ENCODE data around the gene GRK5.

GRK5 gene

DNA sequence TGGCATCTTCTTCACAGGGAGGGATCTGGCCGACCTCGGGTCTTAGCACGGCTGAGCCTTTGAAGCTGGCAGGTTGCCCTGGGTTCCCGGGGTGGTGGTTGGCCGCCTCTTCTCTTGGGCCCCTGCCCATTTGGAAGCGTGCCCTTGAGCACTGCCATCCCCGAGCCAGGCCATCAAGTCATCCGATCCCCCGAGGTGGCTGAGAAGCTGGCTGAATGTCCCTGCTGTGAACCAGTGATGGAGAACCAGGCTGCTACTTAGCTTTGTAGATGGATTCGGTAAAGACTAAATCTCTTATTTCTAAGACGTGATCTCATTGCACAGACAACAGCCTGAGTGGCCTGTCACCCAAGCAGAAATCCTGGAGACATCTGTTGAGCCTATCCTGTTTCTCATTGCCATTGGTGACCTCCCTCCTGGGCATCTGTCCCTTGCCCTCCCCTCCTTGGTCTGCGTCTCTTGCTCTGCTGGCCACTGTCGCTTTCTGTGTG lies 74.3 kb downstream of the GRK5 start:
- DNase-seq = no peak

DNA sequence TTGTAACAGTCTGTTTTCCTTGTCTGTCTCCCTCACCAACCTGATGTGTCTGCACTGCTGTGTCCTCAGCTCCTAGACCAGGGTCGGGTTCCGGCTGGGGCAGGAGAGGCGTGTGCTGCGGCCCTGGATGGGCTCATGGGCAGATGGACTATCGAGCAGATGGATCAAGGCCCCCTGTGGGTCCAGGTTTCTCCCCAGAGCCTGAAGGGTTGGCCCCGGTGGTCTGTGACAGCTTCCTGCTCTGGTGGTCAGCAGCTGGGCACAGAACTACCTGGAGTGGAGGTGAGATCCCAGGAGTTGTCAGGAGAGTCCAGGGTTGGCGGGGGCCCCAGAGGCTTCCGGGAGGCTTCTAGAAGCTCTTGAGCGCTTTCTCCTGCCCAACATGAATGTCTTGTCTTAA lies 75.1 kb downstream of the GRK5 start:
- DNase-seq = no peak

DNA sequence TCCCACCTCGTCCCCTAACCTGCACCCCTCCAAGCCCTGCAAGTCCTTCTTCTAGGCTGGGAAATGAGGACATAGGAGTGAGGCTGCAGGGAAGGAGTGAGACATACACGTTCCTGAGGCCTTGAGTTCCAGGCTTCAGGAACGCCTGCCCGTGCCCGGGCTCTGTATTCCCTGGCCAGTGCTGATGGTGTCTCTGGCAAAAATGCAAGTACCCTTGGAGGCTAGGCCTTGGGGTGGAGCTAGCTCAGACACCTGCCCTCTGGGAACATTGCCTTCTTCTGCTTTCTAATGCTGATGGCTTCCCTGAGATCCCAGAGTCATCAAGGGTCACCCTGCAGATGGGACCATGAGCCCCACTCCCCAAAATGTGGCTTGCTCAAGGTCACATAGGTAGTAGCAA lies 76.0 kb downstream of the GRK5 start:
- no peak for DNase-seq

DNA sequence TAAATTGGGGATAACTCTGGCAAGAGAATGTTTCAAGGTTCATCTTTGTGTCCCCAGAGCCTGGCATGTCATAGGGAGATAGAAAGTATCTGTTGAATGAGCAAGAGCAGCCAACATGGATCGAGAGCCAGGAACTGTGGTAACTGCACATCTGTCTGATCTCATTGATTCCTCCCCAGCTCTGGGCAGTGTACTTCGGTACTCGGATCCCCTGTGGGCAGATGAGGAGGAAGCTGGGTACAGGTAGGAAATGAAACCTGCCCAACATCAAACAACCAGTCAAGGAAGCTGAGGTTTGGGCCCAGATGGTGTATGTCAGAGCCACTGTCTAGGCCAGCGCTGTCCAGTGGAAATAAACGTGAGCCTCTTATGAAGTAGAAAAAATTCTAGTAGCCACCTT lies 76.4 kb downstream of the GRK5 start:
- no peak for DNase-seq

DNA sequence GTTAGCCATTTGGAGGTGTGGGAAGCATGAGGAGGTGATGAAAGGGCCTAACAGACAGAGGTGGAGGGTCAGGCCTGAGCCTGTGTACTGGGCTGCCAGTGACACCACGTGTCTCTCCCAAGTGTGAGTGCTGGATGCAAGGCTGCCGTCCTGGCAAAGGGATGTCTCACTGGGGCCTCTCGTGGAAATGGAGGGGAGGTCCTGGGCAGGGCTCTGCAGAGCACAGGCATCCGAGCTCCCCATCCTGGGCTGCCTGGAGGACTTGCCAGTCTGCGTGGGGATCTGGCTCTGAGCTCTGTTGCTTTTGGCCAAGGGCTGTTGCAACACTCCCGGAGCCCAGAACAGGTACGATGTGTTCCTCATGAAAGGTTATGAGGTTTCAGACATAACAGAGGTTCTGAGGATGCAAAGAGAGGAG lies 77.3 kb downstream of the GRK5 start:
- DNase-seq = no peak

DNA sequence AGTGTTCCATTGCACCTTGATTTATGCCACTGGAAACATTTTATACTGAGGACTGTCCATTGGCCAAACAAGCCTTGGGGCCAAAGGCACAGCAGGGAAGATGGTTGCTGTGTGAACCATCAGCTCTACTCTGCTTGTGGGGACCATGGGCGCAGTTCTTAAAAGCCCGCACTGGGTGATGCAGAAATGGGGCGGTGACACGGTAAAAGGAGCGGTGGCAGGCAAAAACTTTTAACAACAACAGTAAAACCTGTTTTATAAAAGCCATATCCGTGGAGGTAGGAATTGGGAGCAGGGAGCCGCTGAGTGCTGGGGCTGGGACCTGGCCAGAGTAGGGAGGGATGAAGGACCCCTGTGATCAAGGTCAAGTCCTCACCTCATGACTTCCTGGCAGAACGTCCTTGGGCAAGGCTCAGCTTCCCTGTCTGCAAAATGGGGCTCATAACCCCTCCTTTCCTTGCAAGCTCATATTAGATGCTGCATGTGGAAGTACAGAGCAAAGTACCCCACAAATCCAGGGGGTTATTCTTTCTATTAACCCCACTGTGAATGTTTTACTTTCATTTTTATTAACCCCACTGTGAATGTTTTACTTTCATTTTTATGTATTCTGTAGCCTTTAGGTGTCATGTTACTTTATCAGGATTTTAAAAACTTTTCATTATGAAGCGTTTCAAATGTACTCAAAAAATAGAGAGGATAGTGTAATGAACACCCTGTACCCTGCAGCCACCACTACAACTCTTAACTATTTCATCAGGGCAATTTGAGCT lies 78.3 kb downstream of the GRK5 start:
- no peak for DNase-seq

DNA sequence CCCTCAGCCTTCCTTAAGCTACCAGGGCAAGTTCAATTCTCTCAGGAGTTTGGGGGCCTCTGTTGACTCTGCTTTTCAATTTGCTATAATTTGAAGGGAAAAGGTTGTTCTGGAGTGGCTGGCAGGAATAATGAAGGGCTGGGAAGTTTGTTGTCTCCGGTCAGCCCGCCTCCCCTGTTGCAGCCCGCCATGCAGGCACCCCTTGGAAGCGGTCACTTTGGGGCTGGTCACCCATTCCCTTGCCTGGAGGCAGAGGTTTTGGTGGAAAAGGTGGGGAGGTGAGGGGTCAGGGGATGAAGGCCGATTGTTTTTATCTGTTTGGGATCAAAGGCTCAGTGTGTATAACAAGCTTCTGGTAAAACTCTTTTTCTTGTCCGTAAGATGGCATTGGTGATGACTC lies 79.1 kb downstream of the GRK5 start:
- no peak for DNase-seq

DNA sequence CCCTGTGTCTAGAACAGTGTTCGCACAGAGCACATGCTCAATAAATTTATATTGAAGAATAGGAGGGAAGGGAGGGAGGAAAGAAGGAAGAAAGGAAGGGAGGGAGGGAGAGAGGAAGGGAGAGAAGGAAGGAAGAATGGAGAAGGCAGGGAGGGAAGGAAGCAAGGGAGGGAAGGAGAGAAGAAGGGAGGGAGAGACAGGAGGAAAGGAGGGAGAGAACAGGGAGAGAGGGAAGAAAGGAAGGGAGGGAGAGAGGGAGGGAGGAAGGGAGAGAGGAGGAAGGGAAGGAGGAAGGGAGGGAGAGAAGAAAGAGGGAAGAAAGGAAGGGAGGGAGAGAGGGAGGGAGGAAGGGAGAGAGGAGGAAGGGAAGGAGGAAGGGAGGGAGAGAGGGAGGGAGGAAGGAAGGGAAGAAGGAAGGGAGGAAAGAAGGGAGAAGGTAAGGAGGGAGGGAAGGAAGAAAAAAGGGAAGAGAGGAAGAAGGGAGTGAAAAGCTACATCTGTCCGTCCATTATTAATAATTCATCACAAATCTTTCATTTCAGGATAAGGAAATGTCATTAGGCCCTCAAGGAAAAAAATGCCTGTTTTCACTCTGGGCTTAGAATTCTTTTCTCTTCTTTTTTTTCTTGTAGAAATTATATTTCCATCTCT lies 79.7 kb downstream of the GRK5 start:
- no peak for DNase-seq

DNA sequence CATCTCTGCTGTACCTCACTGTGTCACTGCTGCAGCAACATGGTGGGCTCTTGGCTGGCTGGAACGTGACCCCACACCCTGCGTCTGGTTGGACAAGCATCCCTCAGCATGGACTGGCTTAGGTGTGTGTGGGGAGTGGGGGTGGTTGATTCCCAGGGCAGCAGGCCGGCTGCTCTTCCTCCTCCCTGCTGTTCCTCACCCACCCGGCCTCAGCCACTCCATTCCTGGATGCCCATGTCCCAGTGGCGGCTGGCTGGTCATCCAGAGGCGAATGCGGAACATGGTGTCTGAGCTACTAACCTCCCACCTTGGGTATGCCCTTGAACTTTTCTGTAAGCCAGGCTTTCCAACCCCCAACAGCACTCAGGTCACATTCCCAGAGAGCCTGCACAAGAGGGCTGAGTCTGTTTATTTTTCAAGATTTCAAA lies 81.2 kb downstream of the GRK5 start:
- DNase-seq = no peak

DNA sequence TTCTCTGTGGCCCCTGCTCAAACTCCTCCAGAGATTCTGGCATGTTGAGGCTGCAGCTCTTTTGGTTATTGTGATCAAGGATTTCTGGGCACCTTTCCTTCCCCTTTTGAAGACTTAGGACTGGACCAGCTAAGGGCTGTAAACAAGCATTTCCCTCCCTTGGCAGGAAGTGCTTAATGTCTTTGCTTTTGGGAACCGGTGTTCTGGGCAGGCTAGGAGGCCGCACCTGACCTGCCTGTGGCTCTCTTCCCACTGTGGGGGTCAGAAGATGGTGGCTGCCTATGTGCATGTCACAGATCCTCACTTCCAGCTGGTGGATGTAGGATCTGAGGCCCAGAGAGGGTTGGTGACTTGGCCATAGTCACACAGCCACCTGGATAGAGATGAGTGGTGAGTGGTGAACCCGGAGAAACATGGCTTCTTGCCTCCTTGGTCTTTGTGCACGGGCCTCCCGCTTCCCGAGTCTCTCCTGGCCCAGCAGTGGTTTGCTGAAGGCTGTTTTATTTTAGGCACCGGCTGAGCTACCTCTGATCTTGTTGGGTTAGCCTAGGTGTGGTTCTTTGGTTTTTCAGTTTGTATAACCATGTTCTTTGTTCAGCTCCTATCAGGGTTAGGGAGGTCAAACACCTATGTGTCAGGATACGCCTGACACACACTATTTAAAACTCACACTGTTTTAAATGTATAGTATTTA lies 82.0 kb downstream of the GRK5 start:
- DNase-seq = no peak

DNA sequence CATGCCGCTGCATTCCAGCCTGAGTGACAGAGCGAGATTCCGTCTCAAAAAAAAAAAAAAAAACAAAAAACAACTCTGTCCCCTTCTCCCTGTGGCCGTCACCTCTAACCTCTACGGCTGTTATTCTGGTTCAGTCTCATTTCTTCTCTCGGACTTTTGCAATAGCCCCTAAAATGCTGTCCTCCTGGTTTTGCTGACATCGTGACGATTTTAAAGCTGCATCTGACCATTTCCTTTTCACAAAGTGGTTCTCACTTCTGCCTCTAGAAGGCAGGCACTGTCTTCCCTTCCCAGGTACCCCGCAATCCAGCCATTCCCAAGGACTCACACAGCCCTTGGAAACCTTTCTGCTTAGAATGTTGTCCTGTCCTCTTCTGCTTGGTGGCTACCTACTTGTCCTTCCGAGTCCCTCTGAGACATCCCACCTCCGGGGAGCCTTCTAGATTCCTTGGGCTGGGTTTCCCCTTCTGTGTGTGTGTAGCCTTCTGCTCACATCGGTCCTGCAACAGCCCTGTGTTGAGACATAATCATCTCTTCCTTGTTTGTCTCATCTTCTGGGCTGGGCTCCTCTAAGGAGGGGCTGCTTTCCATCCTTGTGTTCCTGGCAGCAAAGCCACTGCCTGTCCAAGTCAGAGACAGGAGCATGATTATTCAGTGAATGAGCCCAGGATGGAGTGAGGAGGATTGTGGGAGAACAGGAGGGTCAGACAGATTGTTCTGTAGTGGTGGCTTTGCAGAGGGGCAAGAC lies 83.1 kb downstream of the GRK5 start:
- no peak for DNase-seq

DNA sequence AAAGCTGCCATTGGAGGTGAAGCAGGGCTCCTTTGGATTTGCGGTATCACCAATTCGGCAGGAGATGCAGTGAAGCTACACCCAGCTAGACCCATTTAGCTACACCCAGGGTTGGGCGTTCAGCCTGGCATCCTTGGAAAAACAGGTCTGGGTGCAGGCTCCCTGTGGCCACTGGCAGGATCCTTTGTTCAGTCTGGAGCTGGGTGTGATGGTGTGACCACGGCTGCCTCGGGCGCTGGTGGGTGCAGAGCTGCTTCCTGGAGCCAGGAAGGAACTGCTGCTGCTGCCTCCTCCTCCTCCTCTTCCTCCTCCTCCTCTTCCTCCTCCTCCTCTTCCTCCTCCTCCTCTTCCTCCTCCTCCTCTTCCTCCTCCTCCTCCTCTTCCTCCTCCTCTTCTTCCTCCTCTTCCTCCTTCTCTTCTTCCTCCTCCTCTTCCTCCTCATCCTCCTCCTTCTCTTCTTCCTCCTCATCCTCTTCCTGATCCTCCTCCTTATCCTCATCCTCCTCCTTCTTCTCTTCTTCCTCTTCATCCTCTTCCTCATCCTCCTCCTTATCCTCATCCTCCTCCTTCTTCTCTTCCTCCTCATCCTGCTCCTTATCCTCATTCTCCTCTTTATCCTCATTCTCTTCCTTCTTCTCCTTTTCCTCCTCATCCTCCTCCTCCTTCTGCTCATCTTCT lies 84.0 kb downstream of the GRK5 start:
- DNase-seq = no peak

DNA sequence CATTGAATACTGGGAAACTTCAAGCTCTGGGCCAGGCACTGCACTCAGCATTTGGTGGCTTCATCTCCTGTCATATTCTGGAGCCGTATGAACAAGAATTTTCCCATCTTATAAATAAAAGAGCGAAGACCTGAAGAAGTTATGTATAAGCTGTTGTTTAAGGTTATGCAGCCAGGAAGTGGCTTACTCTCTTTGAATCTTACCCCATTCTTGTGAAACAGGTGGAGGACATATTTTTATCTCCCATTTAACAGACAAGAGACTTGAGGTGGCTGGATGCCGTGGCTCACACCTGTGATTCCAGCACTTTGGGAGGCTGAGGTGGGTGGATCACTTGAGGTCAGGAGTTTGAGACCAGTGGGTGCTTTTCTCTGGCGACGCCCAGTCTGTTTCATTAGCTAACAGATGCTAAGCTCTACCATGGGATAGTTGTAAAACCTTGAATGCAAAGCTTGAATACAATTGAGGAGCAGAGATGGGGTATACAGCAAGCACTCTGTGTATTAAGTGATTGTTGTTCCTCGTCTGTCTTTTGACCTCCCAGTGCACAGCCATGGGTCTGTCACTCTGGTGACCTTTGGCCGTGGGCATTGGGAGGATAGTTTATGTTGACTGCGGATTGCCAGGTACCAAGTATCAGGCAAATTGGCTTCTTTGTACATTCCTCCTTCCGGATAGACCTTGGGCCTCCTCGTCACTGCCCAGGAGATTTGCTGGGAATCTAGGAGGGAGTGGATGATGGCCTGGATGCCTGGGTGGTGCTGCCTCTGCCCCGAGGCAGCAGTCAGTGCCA lies 85.8 kb downstream of the GRK5 start:
- DNase-seq = no peak

DNA sequence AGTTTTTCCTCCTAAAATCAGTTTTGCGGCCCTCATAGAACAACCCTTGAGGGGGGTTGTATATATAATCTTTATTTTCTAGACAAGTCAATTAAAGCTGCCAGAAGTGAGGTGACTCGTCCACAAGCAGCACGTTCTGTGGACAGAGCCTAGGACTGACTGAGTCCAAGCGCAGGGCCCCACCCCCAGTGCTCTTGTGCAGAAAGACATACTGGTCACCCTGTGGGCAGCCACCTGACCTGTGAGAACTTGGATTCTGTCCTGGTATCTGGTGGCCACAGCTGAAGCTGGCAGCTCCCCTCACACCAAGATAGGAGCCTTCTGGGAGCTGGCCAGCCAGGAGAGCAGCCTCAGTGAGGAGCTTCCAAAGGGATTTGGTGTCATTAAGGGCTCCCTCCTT lies 89.3 kb downstream of the GRK5 start:
- DNase-seq = no peak

DNA sequence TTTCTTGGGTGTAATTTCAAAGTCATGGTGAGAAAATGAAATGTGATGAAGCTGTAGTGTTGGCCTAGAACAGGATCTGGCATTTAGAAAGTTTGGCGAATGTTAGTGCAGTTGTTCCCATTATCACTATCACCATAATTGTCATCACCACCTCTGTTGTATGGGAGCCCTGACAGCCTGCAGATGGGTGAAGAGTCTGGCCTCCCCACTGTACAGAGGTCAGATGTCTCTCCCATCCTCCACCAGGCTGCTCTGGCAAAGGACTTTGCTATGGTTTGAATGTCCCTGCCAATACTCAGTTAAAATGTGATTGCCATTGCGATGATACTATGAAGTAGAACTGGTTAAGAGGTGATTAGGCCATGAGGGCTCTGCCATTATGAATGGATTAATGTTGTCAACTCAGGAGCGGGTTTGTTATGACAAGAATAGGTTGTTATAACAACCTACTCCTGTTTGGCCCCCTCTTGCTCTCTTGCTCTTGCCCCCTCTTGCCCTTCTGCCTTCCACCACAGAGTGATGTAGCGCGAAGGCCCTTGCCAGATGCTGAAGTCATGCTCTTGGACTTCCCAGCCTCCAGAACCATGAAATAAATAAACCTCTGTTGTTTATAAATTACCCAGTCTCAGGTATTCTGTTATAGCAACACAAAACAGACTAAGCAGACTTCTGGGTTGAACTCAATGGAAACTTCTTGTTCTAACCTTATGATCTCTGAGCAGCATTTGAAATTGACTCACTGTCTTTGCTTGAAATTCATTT lies 90.0 kb downstream of the GRK5 start:
- no peak for DNase-seq

DNA sequence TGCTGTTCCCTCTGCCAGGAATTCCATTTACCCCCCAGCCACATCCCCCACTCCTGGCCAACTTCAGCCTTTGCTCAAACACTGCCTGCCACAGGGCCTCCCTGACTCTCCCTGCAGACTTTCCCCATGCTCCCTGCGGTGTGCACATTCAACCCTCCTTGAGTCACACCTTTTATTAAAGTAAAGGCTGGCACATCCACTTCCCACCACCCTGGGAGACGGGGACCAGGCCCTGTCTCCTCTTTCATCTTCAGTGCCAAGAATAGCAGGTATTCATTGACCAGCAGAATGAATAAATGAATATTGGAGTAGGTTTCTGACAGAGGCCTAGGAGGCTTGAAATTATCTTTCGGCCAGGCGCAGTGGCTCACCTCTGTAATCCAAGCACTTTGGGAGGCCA lies 91.4 kb downstream of the GRK5 start:
- DNase-seq = no peak

DNA sequence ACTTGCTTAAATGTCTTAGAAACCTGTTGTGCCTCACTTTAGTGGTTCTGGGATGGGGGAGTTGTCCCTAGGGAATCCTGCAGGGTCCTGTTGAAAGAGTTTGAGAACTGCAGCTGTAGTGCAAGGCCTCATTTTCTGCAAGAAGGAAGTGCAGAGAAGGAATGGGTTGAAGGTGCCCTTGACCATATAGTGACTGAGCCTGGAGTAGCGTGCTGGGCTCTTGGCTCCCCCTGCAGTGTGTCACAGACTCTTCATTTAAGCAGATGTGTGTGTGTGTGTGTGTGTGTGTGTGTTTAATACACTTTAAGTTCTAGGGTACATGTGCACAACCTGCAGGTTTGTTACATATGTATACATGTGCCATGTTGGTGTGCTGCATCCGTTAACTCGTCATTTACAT lies 92.2 kb downstream of the GRK5 start:
- DNase-seq = no peak

DNA sequence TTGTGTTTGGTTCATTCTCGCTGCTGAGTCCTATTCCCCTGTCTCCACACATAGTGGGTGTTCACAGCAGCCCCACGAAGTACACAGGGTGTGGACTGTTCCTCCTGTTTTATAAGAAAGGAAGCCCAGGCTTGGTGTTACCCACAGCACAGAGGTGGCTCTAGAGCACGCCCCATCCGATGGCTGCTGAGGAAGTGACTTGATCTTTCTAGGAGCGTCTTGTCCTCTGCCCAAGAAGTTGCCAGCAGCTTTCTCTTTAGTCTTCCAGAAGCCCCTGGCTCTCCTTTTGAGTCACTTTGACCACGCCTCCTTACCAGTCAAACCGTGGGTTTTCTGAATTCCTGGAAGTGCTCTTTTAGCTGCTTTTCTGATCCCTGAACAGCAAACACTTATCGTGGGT lies 94.0 kb downstream of the GRK5 start:
- DNase-seq = no peak

DNA sequence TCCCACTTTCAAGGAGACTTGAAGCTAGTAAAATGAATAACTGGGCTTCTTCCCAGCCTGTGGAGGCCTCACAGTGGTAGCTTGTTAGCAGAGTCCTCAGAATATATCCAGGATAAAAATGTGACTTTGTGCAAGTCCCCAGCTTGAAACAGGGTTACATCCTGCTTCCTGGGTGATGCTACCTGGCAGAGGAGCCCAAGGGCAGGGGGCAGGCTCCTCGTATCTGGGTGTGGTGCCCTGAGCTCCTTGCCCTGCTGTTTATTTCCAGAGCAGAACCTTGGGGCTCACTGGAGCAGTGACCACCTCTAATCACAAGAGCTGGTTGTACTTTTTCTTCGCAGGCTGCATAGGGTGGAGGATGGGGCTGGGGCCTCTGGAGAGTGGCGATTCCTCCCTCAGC lies 94.8 kb downstream of the GRK5 start:
- DNase-seq = no peak

DNA sequence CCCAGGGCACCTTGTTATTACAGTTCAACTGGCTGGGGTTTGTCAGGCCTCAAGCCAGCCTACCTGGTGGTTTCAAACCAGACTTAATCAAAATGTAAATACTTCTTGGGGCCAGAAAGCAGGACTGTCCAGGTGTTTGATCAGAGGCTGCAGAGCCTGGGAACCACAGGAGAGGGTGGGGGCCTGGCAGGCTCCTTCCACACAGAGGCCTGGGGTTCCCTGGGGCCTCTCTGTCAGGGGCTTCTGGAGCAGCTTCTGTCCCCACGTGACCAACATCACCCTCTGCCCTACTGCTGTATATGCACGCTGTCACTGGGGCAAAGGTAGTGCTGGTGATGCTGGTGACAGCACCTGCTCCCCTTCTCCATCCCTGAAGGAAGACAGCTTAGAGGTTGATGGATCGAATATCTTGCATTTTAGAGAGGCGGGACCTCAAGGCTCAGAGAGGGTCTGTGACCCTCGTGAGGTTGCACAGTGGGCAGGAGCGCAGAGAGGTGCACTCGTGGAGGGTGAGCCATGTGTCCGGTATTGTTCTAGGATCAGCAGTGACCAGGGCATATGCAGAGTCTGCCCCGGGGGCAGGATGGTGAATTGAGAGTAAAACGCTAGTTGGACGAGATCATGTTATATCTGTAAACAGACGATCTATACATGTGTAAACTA lies 95.4 kb downstream of the GRK5 start:
- no peak for DNase-seq

DNA sequence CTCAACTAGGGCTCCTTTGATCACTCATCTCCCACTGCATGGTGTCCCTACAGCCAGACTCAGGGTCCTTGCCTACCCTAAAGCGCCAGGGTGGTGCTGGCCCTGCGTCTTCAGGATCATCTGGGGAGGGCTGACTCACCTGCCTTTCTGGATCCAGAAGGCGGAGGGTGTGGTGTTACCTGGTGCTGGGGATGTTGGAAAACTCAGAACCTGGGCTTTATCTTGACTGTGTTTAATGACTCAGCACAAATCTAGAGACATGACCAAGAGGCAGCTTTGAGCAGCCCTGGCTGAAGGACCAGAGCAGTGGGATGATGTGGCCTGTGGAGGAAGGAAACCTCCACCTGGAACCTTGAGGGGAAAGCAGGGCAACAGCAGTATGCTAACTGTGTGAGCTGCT lies 96.5 kb downstream of the GRK5 start:
- no peak for DNase-seq
